C4-2B (cell line): ENCODE measurements around the gene HTR1D.

Experiments used
- H3K27ac ChIP-seq: fragments of 450-650 bp; 2 replicates; pipeline ENCODE4 v1.5.1; 2017
- CTCF ChIP-seq: fragments of 450-650 bp; conservative IDR thresholded peaks from 2 replicates; pipeline ENCODE4 v1.5.1; 2017; ENCODE audit warnings: mild to moderate bottlenecking
- ZFX ChIP-seq: fragments of 450-650 bp; IDR thresholded peaks from 2 replicates; pipeline ENCODE4 v1.6.1; 2017

Gene HTR1D

DNA sequence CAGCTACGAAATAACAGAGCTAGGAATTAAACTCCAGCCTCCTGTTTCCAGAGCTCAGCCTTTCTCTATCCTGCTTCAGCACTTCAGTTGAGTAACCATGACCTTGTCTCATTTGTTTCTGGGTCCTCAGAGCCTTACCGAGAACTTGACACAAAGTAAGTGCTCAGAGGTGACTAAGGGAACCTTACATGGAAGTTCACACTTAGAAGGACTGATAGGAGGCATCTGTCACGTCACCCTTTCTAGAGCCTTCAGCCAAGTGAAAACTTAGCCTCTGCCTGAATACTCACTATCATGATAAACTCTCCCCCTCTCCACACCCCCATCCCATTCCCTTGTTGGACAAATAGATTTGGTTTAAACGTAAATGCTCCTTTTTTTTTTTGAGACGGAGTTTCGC, 38.9 kb downstream of the HTR1D start:
- H3K27ac ChIP-seq: no peak overlapping the region
- no peak for TF ChIP-seq CTCF
- TF ChIP-seq ZFX: no peak

DNA sequence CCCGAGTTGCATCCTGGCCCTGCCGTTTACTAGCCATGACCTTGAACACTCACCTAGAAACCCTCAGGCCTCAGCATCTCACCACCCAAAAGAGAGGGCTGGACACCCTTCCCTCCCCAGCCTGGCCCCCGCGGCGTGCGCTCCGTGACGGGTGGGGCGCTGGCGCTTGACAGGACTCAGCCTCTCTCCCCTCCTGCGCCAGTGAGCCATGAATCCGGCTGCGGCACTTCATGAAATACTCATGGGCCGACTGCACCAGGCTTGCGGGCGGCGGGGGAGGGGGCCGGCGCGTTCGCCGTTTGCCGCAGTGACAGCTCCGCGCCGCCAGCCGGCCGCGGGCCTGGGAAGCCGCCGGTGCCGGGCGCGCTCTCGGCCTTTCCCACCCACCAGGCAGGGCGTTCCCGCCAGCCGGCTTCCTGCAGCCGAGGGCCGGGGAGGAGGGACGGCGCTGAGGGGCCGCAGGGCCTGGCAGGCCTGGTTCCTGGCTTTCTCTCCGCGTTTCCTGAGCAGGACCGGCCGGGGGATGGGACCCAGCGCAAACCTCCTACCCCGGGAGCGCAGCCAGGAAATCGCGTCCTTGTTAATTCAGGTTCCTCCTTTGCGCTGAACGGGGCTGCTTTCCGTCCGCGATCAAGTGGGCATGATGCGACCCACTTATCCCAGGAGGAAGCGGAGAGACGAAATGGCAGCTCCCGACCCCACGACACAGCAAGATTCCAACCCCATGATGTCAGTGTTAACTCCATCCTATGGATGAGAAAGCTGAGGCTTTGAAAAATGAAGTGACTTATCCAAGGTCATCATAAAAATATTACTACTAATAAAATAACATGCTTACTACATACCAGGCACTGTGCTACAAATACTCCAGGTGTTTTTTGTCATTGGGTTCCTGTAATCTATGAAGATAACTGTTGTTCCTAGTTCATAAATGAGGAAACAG, 39.6 kb downstream of the HTR1D start:
- TF ChIP-seq CTCF (no peak), ZFX (peak; percentile 67)

DNA sequence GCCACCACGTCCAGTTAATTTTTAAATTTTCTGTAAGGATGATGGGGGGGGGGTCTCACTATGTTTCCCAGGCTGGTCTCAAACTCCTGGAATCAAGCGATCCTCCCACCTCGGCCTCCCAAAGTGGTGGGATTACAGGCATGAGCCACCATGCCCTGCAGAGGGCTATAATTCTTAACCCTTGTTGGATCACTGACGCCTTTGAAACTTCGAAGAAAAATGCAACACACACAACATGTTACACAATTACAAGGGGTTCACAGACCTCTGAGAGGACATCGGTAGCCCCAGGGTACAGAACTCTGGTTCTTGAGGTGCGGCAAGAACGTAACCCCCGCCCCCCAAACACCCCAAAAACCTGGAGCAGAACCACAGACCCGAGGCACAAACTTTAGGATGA, 40.3 kb downstream of the HTR1D start:
- peak overlapping the region; percentile 55 for H3K27ac ChIP-seq
- TF ChIP-seq CTCF (no peak), ZFX (no peak)

More for the DNA sequence above, 39.6 kb downstream of the HTR1D start:
- H3K27ac ChIP-seq: peak overlapping the region; percentile 55

DNA sequence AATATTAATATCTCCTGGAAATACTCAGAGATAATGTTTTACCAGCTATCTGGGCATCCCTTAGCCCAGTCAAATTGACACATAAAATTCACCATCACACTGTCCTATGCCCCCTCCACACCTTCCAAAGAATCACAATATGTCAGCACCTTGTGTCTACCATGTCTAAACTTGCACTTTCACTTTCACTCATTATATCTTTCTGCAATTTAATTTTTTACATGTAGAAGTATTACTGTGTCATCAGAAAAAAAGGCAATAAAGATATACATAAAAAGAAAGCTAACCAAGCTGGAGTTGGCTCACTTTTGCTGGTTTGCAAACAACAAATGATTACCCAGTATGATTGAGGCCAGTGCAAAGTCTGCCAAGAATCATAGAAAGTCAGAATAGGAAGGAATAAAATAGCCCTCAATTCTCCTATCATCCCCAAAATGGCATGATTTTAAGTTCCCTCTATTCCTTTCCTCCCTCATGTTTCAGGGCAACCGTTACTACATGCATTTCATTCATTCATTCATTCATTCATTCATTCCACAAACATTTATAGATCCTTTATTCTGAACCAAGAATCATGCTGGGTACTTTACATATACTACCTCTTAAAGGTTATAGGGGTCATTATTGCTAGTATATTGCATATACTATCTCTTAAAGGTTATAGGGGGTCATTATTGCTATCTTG, 42.7 kb downstream of the HTR1D start:
- no peak overlapping the region for H3K27ac ChIP-seq

DNA sequence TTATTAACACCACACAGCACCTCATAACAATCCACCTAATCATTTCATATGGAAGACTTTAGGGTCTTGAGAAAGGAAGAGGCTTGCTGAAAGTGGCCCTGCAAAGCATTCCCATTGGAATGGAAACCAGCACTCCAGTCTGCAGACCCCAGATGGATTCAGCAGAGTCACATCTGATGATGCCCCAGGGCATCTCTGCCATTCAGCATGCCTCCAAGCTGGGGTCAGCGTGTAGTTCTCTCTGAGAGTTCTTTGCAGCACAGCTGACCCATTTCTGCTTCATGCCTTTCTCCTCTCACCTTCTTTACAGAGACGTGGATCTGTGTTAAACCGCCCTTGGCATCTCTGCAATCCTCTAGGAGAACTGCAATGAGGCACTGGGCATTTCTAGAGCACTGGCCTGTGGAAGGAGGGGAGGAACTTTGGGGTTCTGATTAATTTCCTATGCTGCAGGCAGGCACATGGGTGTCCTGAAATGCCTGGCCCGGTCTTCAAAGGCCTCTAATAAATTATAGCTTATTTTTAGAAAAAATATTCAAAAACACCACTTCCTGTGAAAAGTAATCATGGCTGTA, 46.0 kb downstream of the HTR1D start:
- H3K27ac ChIP-seq: no peak overlapping the region
- TF ChIP-seq CTCF (no peak), ZFX (no peak)

More for the DNA sequence above, 42.7 kb downstream of the HTR1D start:
- TF ChIP-seq CTCF (no peak), ZFX (no peak)

GRCh38 chr1:23169727-23170335, 47.5 kb downstream of the HTR1D start:
- no peak overlapping the region for H3K27ac ChIP-seq
- TF ChIP-seq CTCF (no peak), ZFX (no peak)
